GM19240 (cell line): ENCODE results near the gene VENTX.

Experiments used
- DNase-seq: peaks from one replicate; pipeline ENCODE4 v3.0.0; 2011; ENCODE audit warnings: low spot score; ENCODE audit not compliant: insufficient read length

Gene VENTX, protein sequence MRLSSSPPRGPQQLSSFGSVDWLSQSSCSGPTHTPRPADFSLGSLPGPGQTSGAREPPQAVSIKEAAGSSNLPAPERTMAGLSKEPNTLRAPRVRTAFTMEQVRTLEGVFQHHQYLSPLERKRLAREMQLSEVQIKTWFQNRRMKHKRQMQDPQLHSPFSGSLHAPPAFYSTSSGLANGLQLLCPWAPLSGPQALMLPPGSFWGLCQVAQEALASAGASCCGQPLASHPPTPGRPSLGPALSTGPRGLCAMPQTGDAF

DNA sequence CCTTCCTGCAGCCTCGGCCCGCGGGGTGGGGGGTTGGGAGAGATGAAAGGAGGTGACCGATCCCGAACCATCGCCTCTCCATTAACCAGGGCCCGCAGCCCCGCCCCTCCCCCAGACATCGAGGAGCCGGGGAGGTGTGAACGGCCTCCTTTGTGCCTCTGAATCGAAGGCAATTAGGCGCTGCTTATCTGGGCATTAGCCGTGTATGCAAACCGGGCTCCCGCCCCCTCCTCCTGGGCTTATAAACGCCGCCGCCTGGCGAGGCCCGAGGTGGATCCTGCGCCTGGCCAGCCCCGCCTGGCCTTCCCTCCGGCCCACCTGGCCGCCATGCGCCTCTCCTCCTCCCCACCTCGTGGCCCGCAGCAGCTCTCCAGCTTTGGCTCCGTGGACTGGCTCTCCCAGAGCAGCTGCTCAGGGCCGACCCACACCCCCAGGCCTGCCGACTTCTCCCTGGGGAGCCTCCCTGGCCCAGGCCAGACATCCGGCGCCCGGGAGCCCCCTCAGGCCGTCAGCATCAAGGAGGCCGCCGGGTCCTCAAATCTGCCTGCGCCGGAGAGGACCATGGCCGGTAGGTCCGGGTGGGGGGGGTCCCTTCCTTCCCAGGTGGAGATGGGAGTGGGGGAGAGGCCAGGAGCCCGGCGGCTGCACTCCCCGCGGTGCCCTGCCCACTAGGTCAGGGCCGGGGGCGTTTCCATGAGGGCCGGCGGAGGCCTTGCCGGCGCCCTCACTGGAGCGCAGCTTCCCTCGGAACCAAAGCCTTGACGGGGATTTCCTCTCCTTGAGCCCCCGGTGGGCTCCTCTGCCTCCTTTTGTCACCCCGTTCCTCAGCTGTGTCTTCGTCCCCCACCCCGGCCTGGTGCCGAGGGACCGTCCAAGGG lies at the start of gene VENTX:
Gene VENTX, plus strand, starts transcription at position 268 of the 878 bp plus-strand sequence. Its CDS starts 60 bp downstream, at position 328.
- no peak for DNase-seq

GRCh38 chr10:133187906-133188681 lies 49.6 kb upstream of the VENTX start:
- no peak for DNase-seq

DNA sequence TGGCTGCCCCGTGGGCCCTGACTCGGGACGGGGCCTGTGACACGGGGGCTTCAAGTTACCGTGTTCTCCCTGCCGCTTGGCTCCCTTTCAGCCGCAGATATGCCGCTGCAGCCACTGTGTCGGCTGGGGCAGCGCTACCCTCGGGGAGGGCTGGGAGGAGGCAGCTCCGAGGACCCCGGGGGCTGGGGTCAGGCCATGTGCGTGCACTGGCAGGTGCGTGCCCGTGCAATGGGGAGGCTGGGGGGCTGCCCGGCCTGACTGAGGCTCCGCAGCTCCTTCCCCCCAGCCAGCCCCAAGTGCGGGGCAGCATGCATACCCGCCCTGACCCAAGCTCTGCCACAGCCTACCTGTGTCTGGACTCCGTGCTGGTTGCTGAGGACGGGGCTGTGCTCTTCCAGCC lies 48.4 kb upstream of the VENTX start:
- DNase-seq: no peak

DNA sequence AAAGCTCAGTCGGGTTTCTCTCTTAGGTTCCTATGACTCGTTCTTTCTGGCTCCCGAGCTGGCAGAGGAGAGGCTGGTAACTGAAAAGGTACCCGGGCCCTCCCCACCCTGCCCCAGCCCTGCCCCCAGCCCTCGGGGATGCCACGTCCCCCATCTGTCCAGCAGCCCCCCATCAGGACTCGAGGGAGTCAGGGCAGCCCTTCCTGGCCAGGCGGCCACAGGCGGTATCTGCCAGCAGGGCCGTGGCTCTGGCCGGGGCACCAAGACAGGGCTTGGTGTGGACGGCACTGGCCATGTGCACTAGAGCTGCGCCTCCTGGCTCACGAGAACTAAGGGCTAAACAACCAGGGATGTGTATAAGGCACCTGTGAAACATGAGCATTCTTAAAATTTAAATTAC lies 47.9 kb upstream of the VENTX start:
- no peak for DNase-seq

DNA sequence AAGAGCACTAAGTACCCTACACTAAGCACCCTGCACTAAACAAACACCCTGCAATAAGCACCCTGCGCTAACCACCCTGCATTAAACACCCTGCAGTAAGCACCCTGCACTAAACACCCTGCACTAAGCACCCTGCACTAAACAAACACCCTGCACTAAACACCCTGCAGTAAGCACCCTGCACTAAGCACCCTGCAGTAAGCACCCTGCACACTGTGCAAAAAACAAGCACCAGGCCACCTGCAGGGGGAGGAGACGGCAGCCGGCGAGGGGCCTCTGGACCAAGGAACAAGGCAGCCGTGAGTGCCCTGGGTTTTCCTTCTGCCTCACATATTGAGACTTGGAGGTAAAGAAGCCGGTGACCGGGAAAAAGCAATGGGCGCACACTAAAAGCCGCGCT lies 47.4 kb upstream of the VENTX start:
- no peak for DNase-seq

- no peak for DNase-seq
Observed at GRCh38 chr10:133191651-133192050, 46.0 kb upstream of the VENTX start.

DNA sequence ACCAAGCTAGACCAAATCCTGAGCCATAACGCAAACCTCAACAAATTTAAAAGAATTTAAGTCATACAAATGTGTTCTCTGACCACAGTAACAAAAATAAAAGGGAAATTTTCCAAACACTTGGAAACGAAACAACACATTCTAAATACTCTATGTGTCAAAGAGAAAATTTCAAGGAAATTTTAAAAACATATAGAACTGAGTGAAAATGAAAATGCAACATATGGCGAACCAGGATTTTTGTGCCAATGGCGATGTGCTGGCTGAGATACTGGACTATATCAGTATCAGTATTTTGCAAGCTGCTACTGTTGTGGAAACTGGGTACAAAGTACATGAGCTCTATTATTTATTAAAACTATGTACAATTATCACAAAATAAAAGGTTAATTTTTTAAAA lies 43.5 kb upstream of the VENTX start:
- no peak for DNase-seq

GRCh38 chr10:133195096-133195495 lies 42.6 kb upstream of the VENTX start:
- no peak for DNase-seq

- no peak for DNase-seq
Observed at GRCh38 chr10:133195611-133196010, 42.0 kb upstream of the VENTX start.

GRCh38 chr10:133196221-133196915 lies 41.3 kb upstream of the VENTX start:
- no peak for DNase-seq

DNA sequence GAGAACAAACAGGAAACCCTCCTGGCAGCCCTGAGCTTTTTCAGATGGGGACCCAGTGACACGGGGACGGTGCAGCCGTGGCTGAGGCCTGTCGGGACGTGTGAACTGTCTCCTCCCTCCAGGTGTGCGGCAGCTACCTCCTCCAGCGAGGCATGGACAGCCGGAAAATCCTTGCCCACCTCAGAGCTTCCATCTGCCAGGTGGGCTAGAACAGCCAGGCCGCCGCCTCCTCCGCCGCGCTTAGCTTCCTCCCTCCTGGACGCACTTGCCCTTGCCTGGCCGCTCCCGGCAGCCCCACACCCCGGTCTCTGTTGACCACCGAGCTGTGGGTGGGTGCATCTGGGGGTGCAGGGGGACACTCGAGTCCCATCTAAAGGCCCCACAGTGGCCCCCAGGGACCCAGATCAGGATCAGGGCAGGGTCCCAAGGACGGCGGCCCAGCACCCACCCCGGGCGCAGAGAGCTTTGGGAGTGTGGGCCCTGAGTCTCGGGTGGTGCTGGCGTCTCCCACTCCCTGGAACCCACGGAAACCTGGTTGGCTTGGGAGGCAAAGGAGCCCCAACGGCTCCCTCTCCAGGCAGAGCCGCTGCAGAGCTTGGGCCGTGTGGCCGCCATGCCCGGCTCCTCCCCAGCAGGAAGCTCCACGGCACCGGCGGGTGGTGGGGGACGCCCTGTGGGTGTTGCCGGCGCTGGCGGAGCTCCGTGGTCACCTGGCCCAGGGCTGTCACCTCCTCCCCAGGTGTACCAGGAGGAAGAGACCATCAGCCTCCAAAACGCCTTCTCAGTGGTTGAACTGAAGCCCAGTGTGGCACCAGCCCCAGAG lies 40.5 kb upstream of the VENTX start:
- no peak for DNase-seq

GRCh38 chr10:133197786-133198185 lies 39.9 kb upstream of the VENTX start:
- DNase-seq: no peak

DNA sequence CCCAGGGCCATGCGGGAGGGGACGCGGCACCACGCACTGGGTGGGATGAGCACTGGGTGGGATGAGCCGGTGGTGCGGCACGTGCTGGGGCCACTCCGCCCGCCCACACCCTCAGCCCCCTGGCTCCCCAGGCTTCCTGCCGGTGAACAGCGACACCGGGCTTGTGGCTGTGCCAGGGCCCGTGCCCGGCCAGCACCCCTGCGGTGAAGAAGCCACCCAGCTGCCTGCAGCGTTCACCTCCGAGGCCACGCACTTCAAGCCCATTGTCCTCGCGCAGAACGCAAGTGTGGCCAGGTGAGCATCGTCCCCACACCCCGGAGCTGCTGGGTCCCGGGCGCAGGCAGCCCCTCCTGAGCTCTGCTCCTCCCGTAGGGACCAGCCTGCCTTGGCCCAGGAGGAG lies 39.4 kb upstream of the VENTX start:
- no peak for DNase-seq

DNA sequence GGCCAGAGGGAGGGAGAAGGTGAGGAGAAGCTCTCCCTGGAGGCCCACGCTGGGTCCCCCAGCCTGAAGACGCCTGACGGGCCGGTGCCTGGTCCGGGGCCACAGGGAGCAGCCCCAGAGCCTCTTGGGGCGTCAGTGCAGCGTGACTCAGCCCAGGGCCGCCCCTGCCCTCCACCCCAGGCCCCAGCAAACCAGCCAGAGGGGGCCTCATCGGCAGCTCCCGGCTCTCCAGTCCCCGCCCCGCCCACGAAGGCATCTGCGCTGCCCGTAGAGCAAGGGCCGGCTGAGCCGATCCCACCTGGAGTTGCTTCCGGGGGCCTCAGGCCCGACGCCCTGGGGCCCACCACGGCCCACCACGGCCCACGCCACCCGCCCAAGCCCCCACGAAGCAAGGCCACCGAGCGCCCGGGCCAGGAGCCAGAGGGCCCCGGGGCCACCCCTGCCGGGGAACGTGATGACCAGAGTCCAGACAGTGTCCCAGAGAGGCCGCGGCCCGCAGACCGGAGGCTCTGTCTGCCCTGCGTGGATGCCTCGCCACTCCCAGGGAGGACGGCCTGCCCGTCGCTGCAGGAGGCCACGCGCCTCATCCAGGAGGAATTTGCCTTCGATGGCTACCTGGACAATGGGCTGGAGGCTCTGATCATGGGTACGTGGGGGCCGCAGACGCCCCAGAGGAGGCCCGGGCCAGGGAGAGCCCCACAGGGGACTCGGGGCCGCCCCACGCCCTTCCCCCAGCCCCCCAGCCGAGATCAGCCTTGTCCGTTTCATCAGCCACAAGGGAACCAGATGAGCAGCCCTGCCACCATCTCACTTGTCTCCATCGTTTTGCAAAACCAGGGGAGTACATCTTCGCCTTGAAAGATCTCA lies 38.8 kb upstream of the VENTX start:
- no peak for DNase-seq

DNA sequence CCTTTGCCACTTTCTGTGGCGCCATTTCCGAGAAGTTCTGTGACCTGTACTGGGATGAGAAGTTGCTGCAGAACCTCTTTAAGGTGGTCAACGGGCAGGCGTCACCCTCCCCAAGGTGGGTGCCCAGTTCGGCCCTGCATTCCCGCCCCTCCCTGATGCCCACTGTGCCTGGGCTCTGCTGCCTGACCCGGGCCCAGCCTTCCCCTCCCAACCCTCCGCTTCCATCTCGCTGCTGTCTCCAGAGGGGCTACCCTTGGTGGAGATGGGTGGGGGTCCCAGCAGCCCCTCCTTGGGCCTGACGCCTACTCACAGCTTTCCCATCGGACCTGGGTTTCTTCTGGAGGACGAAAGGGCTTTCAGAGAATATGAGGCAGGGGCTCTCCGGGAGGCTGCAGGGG lies 38.2 kb upstream of the VENTX start:
- no peak for DNase-seq

GRCh38 chr10:133199992-133200611 lies 37.6 kb upstream of the VENTX start:
- DNase-seq: no peak

- DNase-seq: no peak
Observed at GRCh38 chr10:133200621-133201031, 37.0 kb upstream of the VENTX start.

GRCh38 chr10:133201151-133201947 lies 36.3 kb upstream of the VENTX start:
- no peak for DNase-seq
